HG03460 (cell line): ENCODE results near the gene CRYBA2.

ENCODE experiments used
- ATAC-seq: cut with Tn5 transposase; IDR thresholded peaks from one replicate; pipeline ENCODE4 v1.9.1; 2021; ENCODE audit not compliant: unreplicated experiment

The CRYBA2 gene

DNA sequence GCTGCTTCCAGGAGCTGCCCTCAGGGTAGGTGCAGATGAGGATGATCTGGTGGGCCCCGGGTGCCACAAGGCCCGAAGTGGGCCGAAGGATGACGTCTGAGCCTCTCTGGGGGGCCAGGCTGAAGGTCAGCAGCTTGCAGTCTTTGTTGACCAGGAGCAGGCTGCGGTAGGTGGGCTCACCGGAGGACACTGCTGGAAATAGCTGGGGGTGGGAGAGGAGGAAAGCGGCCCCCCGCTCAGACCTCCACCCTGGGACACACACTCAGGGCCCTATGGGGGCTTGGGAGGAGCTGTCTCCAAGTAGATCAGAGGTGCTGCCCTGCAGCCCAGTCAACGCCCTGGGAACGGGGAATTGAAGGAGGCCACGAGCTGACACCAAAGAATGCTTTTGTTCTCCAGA lies 30.8 kb upstream of the CRYBA2 start:
- no peak for ATAC-seq

DNA sequence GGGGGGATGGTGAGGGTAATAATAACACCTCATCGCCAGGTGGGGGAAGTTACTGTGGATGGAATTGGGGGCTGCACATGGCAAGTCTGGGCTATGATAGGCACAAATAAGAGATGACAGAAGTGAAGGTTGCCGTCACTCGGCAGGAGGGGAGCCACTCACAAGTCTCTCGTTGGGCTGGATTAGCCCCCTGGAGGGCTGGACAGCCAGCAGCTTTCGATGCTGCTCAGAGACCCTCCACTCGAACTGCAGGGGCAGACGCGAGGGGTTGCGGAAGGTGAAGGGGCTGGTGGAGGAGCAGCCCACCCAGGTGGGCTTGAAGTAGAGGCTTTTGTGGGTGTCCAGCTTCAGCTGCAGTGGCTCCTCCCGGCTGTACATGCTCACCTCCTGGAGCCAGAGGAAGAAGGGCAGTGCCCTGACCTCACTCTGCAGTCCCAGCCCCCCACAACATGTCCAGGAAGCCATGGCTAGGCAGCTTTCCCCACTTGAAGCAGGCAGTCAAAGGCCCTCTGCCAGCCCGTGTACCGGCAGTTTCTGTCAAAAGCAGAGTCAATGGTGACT lies 29.9 kb upstream of the CRYBA2 start:
- ATAC-seq: no peak

- no peak for ATAC-seq
Observed at GRCh38 chr2:219022616-219023015, 29.4 kb upstream of the CRYBA2 start.

DNA sequence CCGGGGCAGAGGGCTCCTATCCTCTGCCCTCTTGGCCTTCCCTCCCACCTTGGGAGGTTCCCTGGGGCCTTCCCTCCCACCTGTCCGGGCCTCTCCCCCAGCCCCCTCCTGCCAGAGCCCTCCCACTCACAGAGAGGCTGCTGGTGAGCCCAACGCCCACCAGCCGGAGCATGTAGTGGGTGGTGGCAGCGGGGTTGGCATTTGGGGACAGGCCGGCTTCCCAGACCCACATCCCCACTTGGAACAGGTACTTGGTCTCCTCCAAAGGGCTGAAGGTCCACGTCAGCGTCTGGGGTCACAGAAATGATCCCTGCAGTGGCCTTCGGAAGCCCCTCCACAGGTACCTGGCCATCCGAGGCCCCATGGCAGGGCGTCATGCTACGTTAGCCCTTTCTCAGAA lies 28.8 kb upstream of the CRYBA2 start:
- no peak for ATAC-seq

- no peak for ATAC-seq
Observed at GRCh38 chr2:219021591-219021990, 28.4 kb upstream of the CRYBA2 start.

DNA sequence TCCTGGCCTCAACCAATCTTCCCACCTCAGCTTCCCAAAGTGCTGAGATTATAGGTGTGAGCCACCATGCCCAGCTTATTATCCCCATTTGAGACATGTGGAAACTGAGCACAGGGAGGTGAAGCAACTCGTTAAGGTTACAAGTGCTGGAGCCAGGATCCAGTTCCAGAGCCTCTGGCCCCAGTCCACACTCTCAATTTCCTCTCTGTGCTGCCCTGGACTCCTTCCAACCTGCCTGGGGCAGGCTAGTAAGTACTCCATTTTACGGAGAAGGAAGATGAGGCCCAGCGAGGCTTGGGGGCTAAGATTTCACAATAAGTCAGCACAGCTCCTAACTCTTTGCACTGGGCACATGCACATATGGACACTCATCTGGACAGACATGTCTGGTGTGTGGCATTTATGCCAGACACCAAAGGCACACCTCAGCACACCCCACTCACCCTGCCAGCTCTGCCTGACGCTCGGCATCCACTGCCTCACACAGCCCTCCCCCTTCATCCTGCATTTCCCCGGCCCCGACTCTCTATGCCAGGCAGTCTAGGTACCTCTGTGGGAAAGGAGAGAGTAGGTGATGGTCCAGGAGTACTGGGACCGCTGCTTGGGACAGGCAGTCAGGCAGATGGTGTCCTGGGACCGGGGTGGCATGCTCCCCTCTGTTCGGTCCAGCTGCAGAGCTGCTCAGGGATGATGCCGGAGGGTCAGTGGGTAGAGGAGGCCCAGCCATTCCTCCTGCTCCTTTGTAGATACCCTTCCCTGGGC lies 27.6 kb upstream of the CRYBA2 start:
- no peak for ATAC-seq

GRCh38 chr2:219019436-219019835 lies 26.2 kb upstream of the CRYBA2 start:
- ATAC-seq: no peak

- ATAC-seq: no peak
Observed at GRCh38 chr2:219018726-219019125, 25.5 kb upstream of the CRYBA2 start.

DNA sequence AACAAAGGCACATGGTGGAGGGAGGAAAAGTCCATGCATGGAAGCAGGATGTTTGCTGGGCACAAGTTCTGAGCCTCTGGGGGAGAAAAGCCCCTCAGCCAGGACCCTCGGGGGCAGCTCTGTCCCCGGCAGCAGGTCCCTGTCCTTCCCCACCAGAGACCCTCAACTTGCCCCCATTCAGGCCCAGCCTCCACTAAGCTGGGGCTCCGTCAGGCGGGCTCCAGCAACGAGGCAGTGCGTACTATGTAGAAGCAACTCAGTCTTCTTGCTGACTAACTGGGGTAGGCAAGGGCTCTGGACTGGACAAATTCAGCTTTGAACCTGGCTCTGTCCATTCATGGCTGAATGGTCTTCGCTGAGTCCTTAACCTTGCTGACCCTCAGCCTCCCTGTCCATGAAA lies 25.1 kb upstream of the CRYBA2 start:
- ATAC-seq: no peak

GRCh38 chr2:219017201-219017931 lies 24.1 kb upstream of the CRYBA2 start:
- no peak for ATAC-seq

GRCh38 chr2:219016721-219017120 lies 23.5 kb upstream of the CRYBA2 start:
- ATAC-seq: no peak

DNA sequence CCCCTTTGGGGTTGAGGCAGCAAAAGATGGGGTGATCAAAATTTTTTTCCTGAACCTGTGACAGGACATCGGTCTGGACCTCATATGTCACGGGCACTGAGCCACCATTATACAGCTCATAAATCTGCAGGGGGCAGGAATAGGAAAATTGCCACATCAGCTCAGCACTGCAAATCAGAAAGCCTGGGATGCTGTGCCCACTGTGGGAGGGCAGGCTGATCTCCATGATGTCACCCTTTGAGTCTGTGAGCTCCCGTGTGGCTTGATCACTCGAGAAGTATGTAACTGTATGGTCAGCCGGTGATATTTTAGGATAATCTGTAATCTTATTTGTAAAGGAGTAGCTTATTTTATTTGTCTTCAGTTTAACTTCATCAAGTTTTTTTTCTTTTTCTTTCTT lies 17.7 kb upstream of the CRYBA2 start:
- no peak for ATAC-seq

DNA sequence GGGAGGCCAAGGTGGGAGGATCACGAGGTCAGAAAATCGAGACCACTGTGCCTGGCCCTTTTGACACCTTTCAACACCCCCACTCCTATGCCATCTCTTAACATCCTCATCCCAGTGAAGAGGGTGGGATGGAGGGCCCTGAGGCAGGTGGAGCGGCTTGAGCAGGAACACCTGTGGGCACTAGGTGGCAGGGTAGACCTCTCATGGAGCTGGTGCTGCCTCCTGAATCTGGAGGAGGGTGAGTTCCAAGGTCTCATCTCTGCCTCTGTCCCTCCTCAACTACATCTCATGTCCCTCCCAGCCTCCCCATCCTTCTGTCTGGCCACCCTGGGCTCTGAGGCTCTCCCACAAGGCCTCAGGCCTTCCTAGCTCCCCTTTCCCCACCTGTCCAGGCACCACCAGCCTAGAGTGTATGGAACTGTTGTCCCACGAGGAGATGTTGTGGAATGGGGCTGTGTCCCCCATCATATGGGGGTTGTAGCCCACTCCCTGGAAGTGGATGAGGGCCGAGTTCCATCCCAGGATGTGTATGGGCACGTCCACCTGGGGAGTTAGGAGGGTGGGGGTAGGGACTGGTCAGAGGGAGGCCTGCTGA lies 17.0 kb upstream of the CRYBA2 start:
- no peak for ATAC-seq

GRCh38 chr2:219009294-219009693 lies 16.1 kb upstream of the CRYBA2 start:
- no peak for ATAC-seq

GRCh38 chr2:219003979-219004378 lies 10.8 kb upstream of the CRYBA2 start:
- no peak for ATAC-seq

DNA sequence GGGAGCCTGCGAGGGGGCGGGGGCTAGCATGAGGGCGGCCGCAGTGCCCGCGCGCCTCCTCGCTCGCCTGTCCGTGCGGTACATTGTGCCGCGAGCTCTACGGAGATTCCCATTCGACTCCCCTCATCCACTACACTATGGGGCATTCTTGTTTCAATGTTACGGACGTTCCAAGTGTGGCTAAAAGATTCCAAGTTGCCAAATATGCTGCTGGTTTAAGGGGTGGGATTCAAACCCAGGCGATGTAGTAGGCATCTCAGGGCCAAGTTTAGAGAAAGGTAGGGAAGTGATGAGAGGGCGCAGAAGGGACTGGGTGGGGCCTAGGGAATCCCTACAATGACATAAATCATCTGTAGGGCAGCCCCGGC lies 10.0 kb upstream of the CRYBA2 start:
- no peak for ATAC-seq

GRCh38 chr2:219002395-219003266 lies 9.4 kb upstream of the CRYBA2 start:
- ATAC-seq: no peak

DNA sequence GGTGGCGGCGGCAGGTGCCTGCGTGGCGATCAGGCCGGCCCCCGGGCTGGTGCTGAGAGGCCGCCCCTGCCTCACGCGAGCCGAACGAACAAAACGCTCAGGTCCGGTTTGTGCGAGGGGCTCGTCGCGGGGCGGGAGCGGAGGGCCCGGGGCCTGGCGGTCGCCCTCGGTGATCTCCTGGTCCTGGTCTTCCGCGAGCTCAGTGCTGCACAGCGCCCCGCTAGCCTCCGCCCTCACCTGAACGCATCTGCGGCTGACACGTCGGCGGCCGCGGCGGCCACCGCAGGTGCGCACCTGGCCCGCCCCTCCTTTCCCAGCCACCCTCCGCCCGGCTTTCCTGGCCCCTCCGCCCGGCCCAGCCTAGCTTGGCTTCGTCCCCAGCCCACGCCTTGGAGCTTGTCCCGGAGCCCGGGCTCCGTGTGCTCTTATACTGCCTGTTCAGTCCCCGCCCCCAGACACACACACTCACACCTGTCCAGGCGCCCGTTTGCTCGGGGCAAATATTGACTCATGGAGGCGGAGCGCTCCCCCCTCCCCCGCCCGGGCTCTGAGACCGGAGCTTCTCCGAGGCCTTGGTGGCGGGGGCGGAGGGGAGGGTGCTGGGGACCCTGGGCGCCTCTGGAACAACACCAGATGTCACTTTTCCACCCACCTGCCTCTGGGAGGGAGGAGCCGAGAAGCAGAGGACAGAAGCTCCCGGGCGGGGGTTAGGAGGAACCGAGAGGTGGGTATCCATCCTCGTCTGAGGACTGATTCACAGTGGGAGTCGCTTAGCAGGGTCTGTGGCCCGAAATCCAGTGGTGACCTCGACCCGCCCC lies 8.6 kb upstream of the CRYBA2 start:
- no peak for ATAC-seq

GRCh38 chr2:219001100-219001576 lies 7.9 kb upstream of the CRYBA2 start:
- no peak for ATAC-seq

GRCh38 chr2:219000569-219000960 lies 7.3 kb upstream of the CRYBA2 start:
- no peak for ATAC-seq
